ENCODE measurements around the gene AP5Z1.

The AP5Z1 gene

GRCh38 chr7:4766666-4767519, 8.5 kb upstream of the AP5Z1 start:
- DNase-seq (ENCODE audit: low spot score): no peak

GRCh38 chr7:4768597-4769569, 6.5 kb upstream of the AP5Z1 start:
- DNase-seq (ENCODE audit: low spot score): no peak

- DNase-seq (ENCODE audit: low spot score): no peak
Observed at GRCh38 chr7:4769761-4770160, 5.7 kb upstream of the AP5Z1 start.

- no peak for DNase-seq (ENCODE audit: low spot score)
Observed at GRCh38 chr7:4770886-4771285, 4.5 kb upstream of the AP5Z1 start.

- no peak for DNase-seq (ENCODE audit: low spot score)
Observed at GRCh38 chr7:4771737-4772136, 3.7 kb upstream of the AP5Z1 start.

- no peak for DNase-seq (ENCODE audit: low spot score)
Observed at GRCh38 chr7:4772306-4772705, 3.1 kb upstream of the AP5Z1 start.

GRCh38 chr7:4774007-4774406, 1.4 kb upstream of the AP5Z1 start:
- DNase-seq (ENCODE audit: low spot score): no peak

GRCh38 chr7:4774658-4775249, 669 bp upstream of the AP5Z1 start:
- no peak for DNase-seq (ENCODE audit: low spot score)

- no peak for DNase-seq (ENCODE audit: low spot score)
Observed at GRCh38 chr7:4775848-4776623, 613 bp downstream of the AP5Z1 start.

- DNase-seq (ENCODE audit: low spot score): no peak
Observed at GRCh38 chr7:4779118-4779517, 3.7 kb downstream of the AP5Z1 start.

- no peak for DNase-seq (ENCODE audit: low spot score)
Observed at GRCh38 chr7:4781366-4782069, 6.1 kb downstream of the AP5Z1 start.

- no peak for DNase-seq (ENCODE audit: low spot score)
Observed at GRCh38 chr7:4782333-4783291, 7.2 kb downstream of the AP5Z1 start.

GRCh38 chr7:4783292-4783652, 7.8 kb downstream of the AP5Z1 start:
- DNase-seq (ENCODE audit: low spot score): no peak

- DNase-seq (ENCODE audit: low spot score): no peak
Observed at GRCh38 chr7:4783762-4784351, 8.4 kb downstream of the AP5Z1 start.

GRCh38 chr7:4784799-4785198, 9.4 kb downstream of the AP5Z1 start:
- no peak for DNase-seq (ENCODE audit: low spot score)

- DNase-seq (ENCODE audit: low spot score): no peak
Observed at GRCh38 chr7:4785371-4785770, 9.9 kb downstream of the AP5Z1 start.

GRCh38 chr7:4786015-4786414, 10.6 kb downstream of the AP5Z1 start:
- no peak for DNase-seq (ENCODE audit: low spot score)

GRCh38 chr7:4787541-4787940, 12.1 kb downstream of the AP5Z1 start:
- DNase-seq (ENCODE audit: low spot score): no peak

- no peak for DNase-seq (ENCODE audit: low spot score)
Observed at GRCh38 chr7:4787947-4788626, 12.7 kb downstream of the AP5Z1 start.

All from SW480 (cell line).